A549 (cell line): ENCODE data around the gene CRACDL. TPM values are rescaled to one million over a fixed set of nuclear protein-coding genes. Genes with fewer than 3 reads are reported as not detected.

Source experiments
- ATAC-seq, 2 experiments: fragments of 200-7000 bp in 1 of 2; fragments of >200 bp in 1 of 2; cut with Nextera tagmentation in 1 of 2; cut with Tn5 transposase in 1 of 2; 3 replicates each; pipeline versions ENCODE4 v1.8.0 to v1.9.1; 2018 to 2020; ENCODE audit warnings: mild to moderate bottlenecking in 1 of 2, moderate library complexity in 1 of 2
- CTCF ChIA-PET: fragments of 300-600 bp; sonication (Branson Sonifier 250); formaldehyde crosslinking; extraction: SDS; loops from one replicate; lab custom pipeline; 2021; ENCODE audit warnings: antibody characterized with exemption, inconsistent platforms; lab: Yijun Ruan, JAX
- POLR2A ChIA-PET: fragments of 350-600 bp; formaldehyde crosslinking; extraction: SDS; loops from one replicate; lab custom pipeline; 2021; ENCODE audit warnings: antibody characterized with exemption, inconsistent platforms; lab: Yijun Ruan, JAX
- DNase-seq, 2 experiments: peaks; one replicate each; pipeline versions ENCODE4 v3.0.0 to v3.0.0-alpha.2; 2011 to 2016; ENCODE audit warnings: low read depth in 1 of 2, low spot score in 1 of 2
- FAIRE-seq: peaks from 2 replicates; lab custom pipeline; 2011; peaks lifted over from hg19 to GRCh38; lab: Jason Lieb, UNC
- H3K27ac ChIP-seq, 2 experiments: fragments of >200 bp; sonication (Bioruptor Twin); formaldehyde crosslinking; 3 replicates each; pipeline ENCODE4 v1.5.1; 2016 to 2017
- H3K4me1 ChIP-seq: fragments of >200 bp; sonication (Bioruptor Twin); formaldehyde crosslinking; 3 replicates; pipeline ENCODE4 v1.6.1; 2016
- H3K4me2 ChIP-seq: fragments of >200 bp; sonication (Bioruptor Twin); formaldehyde crosslinking; 3 replicates; pipeline ENCODE4 v1.6.1; 2016
- H3K4me3 ChIP-seq: fragments of >200 bp; sonication (Bioruptor Twin); formaldehyde crosslinking; 3 replicates; pipeline ENCODE4 v1.5.1; 2016
- H3K9me3 ChIP-seq: fragments of >200 bp; sonication (Bioruptor Twin); formaldehyde crosslinking; 3 replicates; pipeline ENCODE4 v1.6.1; 2016
- BHLHE40 ChIP-seq: IDR thresholded peaks from 2 replicates; pipeline ENCODE4 v1.6.1; 2012; ENCODE audit warnings: low read depth, low read length, inconsistent platforms
- CBX2 ChIP-seq: fragments of 200-600 bp; sonication (generic); IDR thresholded peaks from 2 replicates; pipeline ENCODE4 v1.6.1; 2016; ENCODE audit warnings: low read depth, mild to moderate bottlenecking, borderline replicate concordance
- CHD2 ChIP-seq: fragments of 150-350 bp; IDR thresholded peaks from 2 replicates; pipeline ENCODE4 v1.6.1; 2014; ENCODE audit warnings: low read length; ENCODE audit not compliant: partially characterized antibody
- EHF ChIP-seq: fragments of 250-450 bp; sonication (Bioruptor Pico); IDR thresholded peaks from 2 replicates; pipeline ENCODE4 v1.5.0; 2020; ENCODE audit warnings: mild to moderate bottlenecking
- EP300 ChIP-seq, 2 experiments: fragments of >200 bp; sonication (Bioruptor Twin); formaldehyde crosslinking; IDR thresholded peaks; 2 replicates in 1 of 2; 3 replicates in 1 of 2; pipeline ENCODE4 v1.6.1; 2016 to 2017
- FOXS1 ChIP-seq: fragments of 250-450 bp; sonication (Bioruptor Pico); IDR thresholded peaks from 2 replicates; pipeline ENCODE4 v1.5.0; 2020; ENCODE audit warnings: mild to moderate bottlenecking, moderate library complexity
- HEYL ChIP-seq: fragments of 250-450 bp; sonication (Bioruptor Pico); IDR thresholded peaks from 2 replicates; pipeline ENCODE4 v1.8.0; 2021; ENCODE audit warnings: mild to moderate bottlenecking, moderate library complexity
- HOXB5 ChIP-seq: fragments of 250-450 bp; sonication (Bioruptor Pico); IDR thresholded peaks from 2 replicates; pipeline ENCODE4 v1.5.0; 2020; ENCODE audit warnings: mild to moderate bottlenecking, moderate library complexity
- JUN ChIP-seq, 2 experiments: fragments of >200 bp; sonication (Bioruptor Twin); formaldehyde crosslinking; IDR thresholded peaks; 2 replicates in 1 of 2; 3 replicates in 1 of 2; pipeline ENCODE4 v1.6.1; 2016 to 2017
- MAFK ChIP-seq: fragments of 450-650 bp; IDR thresholded peaks from 2 replicates; pipeline ENCODE4 v1.6.1; 2014; ENCODE audit not compliant: partially characterized antibody
- MAZ ChIP-seq: fragments of 150-350 bp; IDR thresholded peaks from 2 replicates; pipeline ENCODE4 v1.6.1; 2014; ENCODE audit warnings: antibody characterized with exemption, low read depth, low read length, borderline replicate concordance
- NR3C1 ChIP-seq: fragments of >200 bp; sonication (Bioruptor Twin); formaldehyde crosslinking; IDR thresholded peaks from 3 replicates; pipeline ENCODE4 v1.6.1; 2017
- RARB ChIP-seq: fragments of 250-450 bp; sonication (Bioruptor Pico); IDR thresholded peaks from 2 replicates; pipeline ENCODE4 v1.8.0; 2021; ENCODE audit warnings: mild to moderate bottlenecking, moderate library complexity
- RCOR1 ChIP-seq: fragments of 150-350 bp; IDR thresholded peaks from 2 replicates; pipeline ENCODE4 v1.6.1; 2014; ENCODE audit warnings: antibody characterized with exemption, low read length, low read depth
- TFCP2L1 ChIP-seq: fragments of 250-450 bp; sonication (Bioruptor Pico); IDR thresholded peaks from 2 replicates; pipeline ENCODE4 v1.5.0; 2021; ENCODE audit warnings: mild to moderate bottlenecking
- TP53 ChIP-seq: fragments of 250-450 bp; sonication (Bioruptor Pico); IDR thresholded peaks from 2 replicates; pipeline ENCODE4 v1.5.0; 2021; ENCODE audit warnings: mild to moderate bottlenecking, moderate library complexity
- ZC3H11A ChIP-seq: fragments of 450-650 bp; IDR thresholded peaks from 2 replicates; pipeline ENCODE4 v1.6.1; 2014; ENCODE audit warnings: antibody characterized with exemption, mild to moderate bottlenecking
- ZFP36 ChIP-seq: fragments of 450-650 bp; IDR thresholded peaks from 2 replicates; pipeline ENCODE4 v1.6.1; 2014; ENCODE audit warnings: borderline replicate concordance; ENCODE audit not compliant: partially characterized antibody
- ZNF302 ChIP-seq: fragments of 250-450 bp; sonication (Bioruptor Pico); IDR thresholded peaks from 2 replicates; pipeline ENCODE4 v1.9.0; 2021; ENCODE audit warnings: inconsistent platforms, mild to moderate bottlenecking, moderate library complexity
- WGBS: methylation state at CpG from one replicate; pipeline ENCODE4 v1.1.6; 2017; ENCODE audit errors: missing lambda C conversion rate; 5-methylcytosine and 5-hydroxymethylcytosine counted together
- polyA plus RNA-seq, 4 experiments: library from polyadenylated mRNA; depleted of rRNA in 3 of 4; stranded (reverse); fragments of >200 nt; fragmentation: RNase III in 1 of 4; extraction: RNeasy Plus Mini Kit Qiagen cat#74134 plus additional on column Dnase treatment in 1 of 4; gene quantifications; 2 replicates in 3 of 4; 3 replicates in 1 of 4; pipeline ENCODE4 v1.2.3, GENCODE V29; 2011 to 2017
- TF ChIP-seq, protein P1 (sequence below): fragments of >200 bp; sonication (Bioruptor Twin); formaldehyde crosslinking; IDR thresholded peaks from 2 replicates; pipeline ENCODE4 v1.6.1; 2016
- TF ChIP-seq, protein P2 (sequence below): fragments of 250-450 bp; sonication (Bioruptor Pico); IDR thresholded peaks from 2 replicates; pipeline ENCODE4 v1.5.0; 2020; ENCODE audit warnings: low read depth, mild to moderate bottlenecking, moderate library complexity
- TF ChIP-seq, protein P3 (sequence below): IDR thresholded peaks from 2 replicates; pipeline ENCODE4 v1.6.1; 2012
- TF ChIP-seq, protein P4 (sequence below): fragments of 450-650 bp; IDR thresholded peaks from 2 replicates; pipeline ENCODE4 v1.6.1; 2014; ENCODE audit warnings: antibody characterized with exemption
- TF ChIP-seq, protein P5 (sequence below): fragments of 200-600 bp; sonication (generic); IDR thresholded peaks from 2 replicates; pipeline ENCODE4 v1.6.1; 2016; ENCODE audit warnings: antibody characterized with exemption, mild to moderate bottlenecking, moderate library complexity
- TF ChIP-seq, protein P6 (sequence below): fragments of >200 bp; sonication (Bioruptor Twin); formaldehyde crosslinking; IDR thresholded peaks from 3 replicates; pipeline ENCODE4 v1.5.1; 2016

CRACDL gene
- polyA plus RNA-seq, 2 of the 4 experiments (the other 2 are of a cell fraction) = 0.21 to 0.36 TPM

DNA sequence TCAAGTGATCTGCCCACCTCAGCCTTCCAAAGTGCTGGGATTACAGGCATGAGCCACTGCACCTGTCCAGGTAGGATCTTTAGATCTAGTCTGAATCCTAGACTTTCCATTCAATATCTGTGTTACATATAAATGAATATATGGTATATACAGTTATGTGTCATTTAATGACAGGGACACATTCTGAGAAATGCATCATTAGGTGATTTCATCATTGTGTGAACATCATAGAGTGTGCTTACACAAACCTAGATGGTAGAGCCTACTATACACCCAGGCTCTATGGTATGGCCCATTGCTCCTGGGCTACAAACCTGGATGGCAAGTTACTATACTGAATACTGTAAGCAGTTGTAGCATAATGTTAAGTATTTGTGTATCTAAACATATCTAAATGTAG lies 189.6 kb downstream of the CRACDL start:
- ChIA-PET POLR2A (no interaction called here), CTCF (no interaction called here)
- Histone ChIP-seq H3K27ac (no peak overlapping the region), H3K4me3 (no peak overlapping the region), H3K9me3 (no peaks in the 10 kb centered on the region), H3K4me1 (no peaks in the 10 kb centered on the region), H3K4me2 (no peak overlapping the region)
- ATAC-seq (no peak), DNase-seq (no peak), FAIRE-seq (no peak)
- TF ChIP-seq BHLHE40 = no peak
- TF ChIP-seq ZC3H11A = no peak
- no peak for TF ChIP-seq CHD2
- TF ChIP-seq, protein P1, sequence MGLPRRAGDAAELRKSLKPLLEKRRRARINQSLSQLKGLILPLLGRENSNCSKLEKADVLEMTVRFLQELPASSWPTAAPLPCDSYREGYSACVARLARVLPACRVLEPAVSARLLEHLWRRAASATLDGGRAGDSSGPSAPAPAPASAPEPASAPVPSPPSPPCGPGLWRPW = no peak
- TF ChIP-seq EHF = no peak
- TF ChIP-seq HEYL = no peak
- TF ChIP-seq, protein P2, sequence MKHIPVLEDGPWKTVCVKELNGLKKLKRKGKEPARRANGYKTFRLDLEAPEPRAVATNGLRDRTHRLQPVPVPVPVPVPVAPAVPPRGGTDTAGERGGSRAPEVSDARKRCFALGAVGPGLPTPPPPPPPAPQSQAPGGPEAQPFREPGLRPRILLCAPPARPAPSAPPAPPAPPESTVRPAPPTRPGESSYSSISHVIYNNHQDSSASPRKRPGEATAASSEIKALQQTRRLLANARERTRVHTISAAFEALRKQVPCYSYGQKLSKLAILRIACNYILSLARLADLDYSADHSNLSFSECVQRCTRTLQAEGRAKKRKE (CRISPR knock-in tag) = no peak
- no peak for TF ChIP-seq RARB
- TF ChIP-seq RCOR1 = no peak
- no peak for TF ChIP-seq ZNF302
- TF ChIP-seq HOXB5 (CRISPR knock-in tag) = no peak
- TF ChIP-seq, protein P3, sequence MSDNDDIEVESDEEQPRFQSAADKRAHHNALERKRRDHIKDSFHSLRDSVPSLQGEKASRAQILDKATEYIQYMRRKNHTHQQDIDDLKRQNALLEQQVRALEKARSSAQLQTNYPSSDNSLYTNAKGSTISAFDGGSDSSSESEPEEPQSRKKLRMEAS = no peak
- TF ChIP-seq FOXS1 (CRISPR knock-in tag) = no peak
- no peak for TF ChIP-seq EP300 (IDR thresholded peaks at IDR 0.05)
- no peak for TF ChIP-seq CBX2
- TF ChIP-seq, protein P4, sequence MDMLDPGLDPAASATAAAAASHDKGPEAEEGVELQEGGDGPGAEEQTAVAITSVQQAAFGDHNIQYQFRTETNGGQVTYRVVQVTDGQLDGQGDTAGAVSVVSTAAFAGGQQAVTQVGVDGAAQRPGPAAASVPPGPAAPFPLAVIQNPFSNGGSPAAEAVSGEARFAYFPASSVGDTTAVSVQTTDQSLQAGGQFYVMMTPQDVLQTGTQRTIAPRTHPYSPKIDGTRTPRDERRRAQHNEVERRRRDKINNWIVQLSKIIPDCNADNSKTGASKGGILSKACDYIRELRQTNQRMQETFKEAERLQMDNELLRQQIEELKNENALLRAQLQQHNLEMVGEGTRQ = no peak
- no peak for TF ChIP-seq NR3C1
- no peak for TF ChIP-seq TP53 (CRISPR knock-in tag)
- TF ChIP-seq, protein P5, sequence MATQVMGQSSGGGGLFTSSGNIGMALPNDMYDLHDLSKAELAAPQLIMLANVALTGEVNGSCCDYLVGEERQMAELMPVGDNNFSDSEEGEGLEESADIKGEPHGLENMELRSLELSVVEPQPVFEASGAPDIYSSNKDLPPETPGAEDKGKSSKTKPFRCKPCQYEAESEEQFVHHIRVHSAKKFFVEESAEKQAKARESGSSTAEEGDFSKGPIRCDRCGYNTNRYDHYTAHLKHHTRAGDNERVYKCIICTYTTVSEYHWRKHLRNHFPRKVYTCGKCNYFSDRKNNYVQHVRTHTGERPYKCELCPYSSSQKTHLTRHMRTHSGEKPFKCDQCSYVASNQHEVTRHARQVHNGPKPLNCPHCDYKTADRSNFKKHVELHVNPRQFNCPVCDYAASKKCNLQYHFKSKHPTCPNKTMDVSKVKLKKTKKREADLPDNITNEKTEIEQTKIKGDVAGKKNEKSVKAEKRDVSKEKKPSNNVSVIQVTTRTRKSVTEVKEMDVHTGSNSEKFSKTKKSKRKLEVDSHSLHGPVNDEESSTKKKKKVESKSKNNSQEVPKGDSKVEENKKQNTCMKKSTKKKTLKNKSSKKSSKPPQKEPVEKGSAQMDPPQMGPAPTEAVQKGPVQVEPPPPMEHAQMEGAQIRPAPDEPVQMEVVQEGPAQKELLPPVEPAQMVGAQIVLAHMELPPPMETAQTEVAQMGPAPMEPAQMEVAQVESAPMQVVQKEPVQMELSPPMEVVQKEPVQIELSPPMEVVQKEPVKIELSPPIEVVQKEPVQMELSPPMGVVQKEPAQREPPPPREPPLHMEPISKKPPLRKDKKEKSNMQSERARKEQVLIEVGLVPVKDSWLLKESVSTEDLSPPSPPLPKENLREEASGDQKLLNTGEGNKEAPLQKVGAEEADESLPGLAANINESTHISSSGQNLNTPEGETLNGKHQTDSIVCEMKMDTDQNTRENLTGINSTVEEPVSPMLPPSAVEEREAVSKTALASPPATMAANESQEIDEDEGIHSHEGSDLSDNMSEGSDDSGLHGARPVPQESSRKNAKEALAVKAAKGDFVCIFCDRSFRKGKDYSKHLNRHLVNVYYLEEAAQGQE = no peak

DNA sequence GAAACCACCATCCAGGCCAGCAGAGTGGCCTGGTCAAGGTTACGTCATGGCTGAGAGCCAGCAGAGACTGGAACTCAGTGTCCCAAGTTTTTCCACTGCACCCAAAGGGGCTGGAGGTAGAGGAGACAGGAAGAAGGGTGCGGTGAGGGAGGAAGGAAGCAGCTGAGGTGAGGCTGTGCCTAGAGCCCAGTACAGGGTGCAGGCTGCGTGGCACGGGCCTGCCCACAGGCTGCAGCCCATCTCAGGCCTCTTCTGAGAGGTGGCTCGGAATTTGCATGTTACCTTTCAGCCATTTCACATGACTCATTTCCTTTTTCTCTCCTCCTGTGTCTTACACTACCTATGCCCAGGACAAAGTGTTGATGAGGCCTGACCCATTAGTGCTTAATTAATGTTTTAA lies 191.4 kb downstream of the CRACDL start:
- FAIRE-seq = no peak
- no peak for DNase-seq
- POLR2A ChIA-PET = no interaction called here
- TF ChIP-seq TFCP2L1 (CRISPR knock-in tag) (no peak), JUN (IDR thresholded peaks at IDR 0.05) (no peak), ZFP36 (no peak), MAFK (no peak), MAZ (no peak)
- TF ChIP-seq, protein P6, sequence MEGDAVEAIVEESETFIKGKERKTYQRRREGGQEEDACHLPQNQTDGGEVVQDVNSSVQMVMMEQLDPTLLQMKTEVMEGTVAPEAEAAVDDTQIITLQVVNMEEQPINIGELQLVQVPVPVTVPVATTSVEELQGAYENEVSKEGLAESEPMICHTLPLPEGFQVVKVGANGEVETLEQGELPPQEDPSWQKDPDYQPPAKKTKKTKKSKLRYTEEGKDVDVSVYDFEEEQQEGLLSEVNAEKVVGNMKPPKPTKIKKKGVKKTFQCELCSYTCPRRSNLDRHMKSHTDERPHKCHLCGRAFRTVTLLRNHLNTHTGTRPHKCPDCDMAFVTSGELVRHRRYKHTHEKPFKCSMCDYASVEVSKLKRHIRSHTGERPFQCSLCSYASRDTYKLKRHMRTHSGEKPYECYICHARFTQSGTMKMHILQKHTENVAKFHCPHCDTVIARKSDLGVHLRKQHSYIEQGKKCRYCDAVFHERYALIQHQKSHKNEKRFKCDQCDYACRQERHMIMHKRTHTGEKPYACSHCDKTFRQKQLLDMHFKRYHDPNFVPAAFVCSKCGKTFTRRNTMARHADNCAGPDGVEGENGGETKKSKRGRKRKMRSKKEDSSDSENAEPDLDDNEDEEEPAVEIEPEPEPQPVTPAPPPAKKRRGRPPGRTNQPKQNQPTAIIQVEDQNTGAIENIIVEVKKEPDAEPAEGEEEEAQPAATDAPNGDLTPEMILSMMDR = no peak
- no peaks in the 10 kb centered on the region for H3K4me1 ChIP-seq
- H3K9me3 ChIP-seq = no peaks in the 10 kb centered on the region
- no peak overlapping the region for H3K27ac ChIP-seq
- WGBS = 72% methylated on average over 5 of the region's 5 CpGs
- no peak overlapping the region for H3K4me3 ChIP-seq
- ATAC-seq = no peak
- CTCF ChIA-PET = interaction anchor here (0.8 kb wide), 1 partner anchor 13 kb away, joined by 3 read pairs; no protein-coding TSS in a partner anchor
- no peak overlapping the region for H3K4me2 ChIP-seq
